Neuronal stem cell (in vitro differentiated cells): ENCODE results near the gene ATP5F1B.
A peak's percentile ranks its signal among the peaks of the same experiment; 100 is the strongest.

Experiments
- DNase-seq: peaks from one replicate; pipeline ENCODE4 v3.0.0-alpha.2; 2013; ENCODE audit warnings: low spot score
- H2AFZ ChIP-seq: one replicate; pipeline ENCODE4 v1.6.1; 2013; ENCODE audit warnings: mild to moderate bottlenecking, low read length, inconsistent platforms
- H2AK5ac ChIP-seq: 2 replicates; pipeline ENCODE4 v1.6.1; 2013; ENCODE audit warnings: low read depth, mild to moderate bottlenecking, inconsistent platforms, low read length, moderate library complexity, mixed read lengths
- H2BK120ac ChIP-seq: 2 replicates; pipeline ENCODE4 v1.6.1; 2013; ENCODE audit warnings: low read depth, mild to moderate bottlenecking, inconsistent platforms, low read length, moderate library complexity, mixed read lengths
- H2BK12ac ChIP-seq: one replicate; pipeline ENCODE4 v1.6.1; 2013; ENCODE audit warnings: low read length, inconsistent platforms
- H2BK15ac ChIP-seq: 2 replicates; pipeline ENCODE4 v1.6.1; 2013; ENCODE audit warnings: mild to moderate bottlenecking, low read length, inconsistent platforms, mixed read lengths
- H2BK5ac ChIP-seq: one replicate; pipeline ENCODE4 v1.6.1; 2013; ENCODE audit warnings: inconsistent platforms, mild to moderate bottlenecking, low read length, moderate library complexity
- H3K14ac ChIP-seq: one replicate; pipeline ENCODE4 v1.6.1; 2013; ENCODE audit warnings: low read length, inconsistent platforms
- H3K18ac ChIP-seq: 2 replicates; pipeline ENCODE4 v1.6.1; 2013; ENCODE audit warnings: low read length, inconsistent platforms
- H3K23ac ChIP-seq: 2 replicates; pipeline ENCODE4 v1.6.1; 2013; ENCODE audit warnings: low read depth, mild to moderate bottlenecking, mixed read lengths, low read length, inconsistent platforms; ENCODE audit not compliant: poor library complexity
- H3K27ac ChIP-seq: replicated peaks from 3 replicates; pipeline ENCODE4 v1.5.1; 2013; ENCODE audit warnings: low read length, inconsistent platforms
- H3K27me3 ChIP-seq, 3 experiments: 2 replicates each; pipeline ENCODE4 v1.6.1; 2013; ENCODE audit warnings: low read length in 3 of 3, mild to moderate bottlenecking in 2 of 3, inconsistent platforms in 1 of 3, low read depth in 1 of 3, mixed read lengths in 1 of 3, moderate library complexity in 1 of 3; ENCODE audit not compliant: control insufficient read depth in 3 of 3, insufficient read depth in 3 of 3
- H3K36me3 ChIP-seq, 2 donors: replicated peaks in 1 of 2; 2 replicates each; pipeline ENCODE4 v1.6.1; 2013; ENCODE audit warnings: low read length in 2 of 2; ENCODE audit not compliant: control insufficient read depth in 2 of 2, insufficient read depth in 2 of 2
- H3K4ac ChIP-seq: 2 replicates; pipeline ENCODE4 v1.6.1; 2013; ENCODE audit warnings: inconsistent platforms, mild to moderate bottlenecking, low read length, moderate library complexity
- H3K4me1 ChIP-seq, 2 donors: 1 replicate in 1 of 2; 2 replicates in 1 of 2; pipeline ENCODE4 v1.6.1; 2013; ENCODE audit warnings: low read length in 2 of 2, low read depth in 1 of 2; ENCODE audit not compliant: control insufficient read depth in 2 of 2, insufficient read depth in 1 of 2
- H3K4me2 ChIP-seq: one replicate; pipeline ENCODE4 v1.6.1; 2013; ENCODE audit warnings: mild to moderate bottlenecking, low read length, inconsistent platforms; ENCODE audit not compliant: insufficient read depth, poor library complexity, severe bottlenecking
- H3K4me3 ChIP-seq, 2 donors: 2 replicates each; pipeline ENCODE4 v1.5.1; 2013; ENCODE audit warnings: low read length in 2 of 2, mild to moderate bottlenecking in 2 of 2, inconsistent platforms in 1 of 2, moderate library complexity in 1 of 2
- H3K79me1 ChIP-seq: one replicate; pipeline ENCODE4 v1.6.1; 2013; ENCODE audit warnings: low read depth, mild to moderate bottlenecking, inconsistent platforms, low read length, moderate library complexity
- H3K9ac ChIP-seq: one replicate; pipeline ENCODE4 v1.6.1; 2013; ENCODE audit warnings: mild to moderate bottlenecking, low read depth, low read length, inconsistent platforms; ENCODE audit not compliant: poor library complexity
- H3K9me3 ChIP-seq, 2 donors: replicated peaks in 1 of 2; 2 replicates each; pipeline versions ENCODE3 to v1.6.1; 2013; ENCODE audit warnings: low read length in 2 of 2, mild to moderate bottlenecking in 2 of 2, inconsistent platforms in 1 of 2, low read depth in 1 of 2, mixed read lengths in 1 of 2, moderate library complexity in 1 of 2; ENCODE audit not compliant: control insufficient read depth in 2 of 2, insufficient read depth in 1 of 2
- H4K8ac ChIP-seq: one replicate; pipeline ENCODE4 v1.6.1; 2013; ENCODE audit warnings: low read depth, mild to moderate bottlenecking, inconsistent platforms, low read length, moderate library complexity
- H4K91ac ChIP-seq: one replicate; pipeline ENCODE4 v1.6.1; 2013; ENCODE audit warnings: low read length, low read depth, mild to moderate bottlenecking, inconsistent platforms; ENCODE audit not compliant: poor library complexity
- WGBS, 2 donors: extraction: QIAGEN DNeasy Blood & Tissue Kit; methylation state at CpG; one replicate each; pipeline ENCODE4 v1.1.7; 2013; ENCODE audit warnings: missing lambda C conversion rate in 2 of 2, mixed read lengths in 1 of 2; ENCODE audit not compliant: insufficient read length in 2 of 2, insufficient replicate concordance in 1 of 2; ENCODE audit errors: extremely low coverage in 2 of 2; 5-methylcytosine and 5-hydroxymethylcytosine counted together

ATP5F1B gene

GRCh38 chr12:56634837-56635791 is 10.7 kb downstream of the ATP5F1B start:
- peaks cover 19 to 29% of the 10 kb centered on the region in 2 donors for H3K36me3 ChIP-seq
- peaks cover 29 to 37% of the 10 kb centered on the region in 2 donors for H3K4me1 ChIP-seq
- H3K27ac ChIP-seq, result peak overlapping the region; percentile 57
- H3K4me3 ChIP-seq, result peak overlapping the region; percentile 67 to 84
- H3K4me2 ChIP-seq, result peak overlapping the region; percentile 85
- H2AFZ ChIP-seq, result peak overlapping the region; percentile 86
- H3K14ac ChIP-seq, result peak overlapping the region; percentile 28
- H3K27me3 ChIP-seq, result no peaks in the 10 kb centered on the region
- H3K4ac ChIP-seq, result no peak overlapping the region
- peak overlapping the region; percentile 53 for H2BK15ac ChIP-seq
- no peaks in the 10 kb centered on the region for H3K9me3 ChIP-seq
- peak overlapping the region; percentile 7 for H2BK12ac ChIP-seq
- DNase-seq, result no peak
- peak overlapping the region; percentile 17 for H4K91ac ChIP-seq
- H2BK120ac ChIP-seq, result peak overlapping the region; percentile 75
- peak overlapping the region; percentile 86 for H3K9ac ChIP-seq
- WGBS, 2 donors, result no CpG with 5 or more reads among the region's 47 CpGs
- H2AK5ac ChIP-seq, result peak overlapping the region; percentile 68
- peak overlapping the region; percentile 96 for H2BK5ac ChIP-seq
- H3K18ac ChIP-seq, result peak overlapping the region; percentile 84
- no peak overlapping the region for H4K8ac ChIP-seq
- H3K23ac ChIP-seq, result no peak overlapping the region
- H3K79me1 ChIP-seq, result peaks cover 5% of the 10 kb centered on the region

- Histone ChIP-seq H3K27ac (peak overlapping the region; percentile 57), H3K36me3 (peaks cover 14 to 21% of the 10 kb centered on the region in 2 donors), H3K9ac (peak overlapping the region; percentile 86), H2AFZ (peak overlapping the region; percentile 86), H3K9me3 (no peaks in the 10 kb centered on the region), H3K4ac (no peak overlapping the region), H3K4me1 (peaks cover 29 to 37% of the 10 kb centered on the region in 2 donors), H3K27me3 (no peaks in the 10 kb centered on the region), H2BK120ac (peak overlapping the region; percentile 75), H3K14ac (peak overlapping the region; percentile 28), H2BK5ac (peak overlapping the region; percentile 96), H3K4me2 (peak overlapping the region; percentile 85), H3K79me1 (peaks cover 8% of the 10 kb centered on the region), H2AK5ac (peak overlapping the region; percentile 34), H3K23ac (no peak overlapping the region), H4K8ac (no peak overlapping the region), H2BK12ac (no peak overlapping the region), H3K4me3 (peak overlapping the region; percentile 67 to 84), H4K91ac (no peak overlapping the region), H3K18ac (peak overlapping the region; percentile 84), H2BK15ac (no peak overlapping the region)
- no CpG with 5 or more reads among the region's 27 CpGs for WGBS, 2 donors
- no peak for DNase-seq
Observed at GRCh38 chr12:56634242-56634836, 11.4 kb downstream of the ATP5F1B start.

DNA sequence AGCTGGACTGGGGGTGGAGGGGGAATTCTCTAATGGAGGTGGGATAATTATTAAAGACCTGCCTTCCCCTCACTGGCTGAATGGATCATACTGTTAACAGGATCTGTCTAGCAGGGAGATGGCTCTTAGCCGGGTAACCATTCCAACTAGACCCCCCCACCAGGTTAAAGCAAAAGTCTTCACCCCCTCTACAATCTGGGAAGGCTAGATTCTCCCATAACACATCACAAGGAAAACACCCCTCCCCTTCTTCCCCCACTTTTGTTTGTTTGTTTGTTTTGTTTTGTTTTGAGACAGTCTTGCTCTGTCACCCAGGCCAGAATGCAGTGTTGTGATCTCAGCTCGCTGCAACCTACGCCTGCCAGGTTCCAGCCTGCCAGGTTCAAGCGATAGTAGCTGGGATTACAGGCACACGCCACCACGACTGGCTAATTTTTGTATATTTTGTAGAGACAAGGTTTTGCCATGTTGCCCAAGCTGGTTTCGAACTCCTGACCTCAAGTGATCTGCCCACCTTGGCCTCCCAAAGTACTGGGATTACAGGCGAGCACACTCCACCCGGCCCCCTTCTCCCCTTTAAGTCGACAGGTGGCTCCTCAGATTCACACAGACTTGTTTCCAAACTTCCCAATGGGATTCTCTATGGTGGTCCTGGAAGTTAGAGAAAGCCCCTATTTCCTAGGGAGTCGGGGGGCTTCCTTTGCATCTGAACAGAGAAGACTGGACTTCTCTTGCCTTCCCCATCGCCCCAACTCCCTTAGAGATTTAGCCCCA is 12.1 kb downstream of the ATP5F1B start:
- H3K23ac ChIP-seq, result no peak overlapping the region
- H2BK5ac ChIP-seq, result peak overlapping the region; percentile 49
- no peak overlapping the region for H3K9ac ChIP-seq
- peak overlapping the region; percentile 57 for H3K27ac ChIP-seq
- H3K4me1 ChIP-seq, result peaks cover 29 to 37% of the 10 kb centered on the region in 2 donors
- no peak overlapping the region for H4K91ac ChIP-seq
- H2AK5ac ChIP-seq, result no peak overlapping the region
- no peak overlapping the region for H3K14ac ChIP-seq
- peaks cover 8% of the 10 kb centered on the region for H3K79me1 ChIP-seq
- H2BK120ac ChIP-seq, result no peak overlapping the region
- H2BK12ac ChIP-seq, result no peak overlapping the region
- no CpG with 5 or more reads among the region's 12 CpGs for WGBS, 2 donors
- peak overlapping the region; percentile 86 for H2AFZ ChIP-seq
- no peak for DNase-seq
- no peak overlapping the region for H3K4ac ChIP-seq
- peaks cover 9 to 14% of the 10 kb centered on the region in 2 donors for H3K36me3 ChIP-seq
- peak overlapping the region; percentile 85 for H3K4me2 ChIP-seq
- H3K9me3 ChIP-seq, result no peaks in the 10 kb centered on the region
- no peaks in the 10 kb centered on the region for H3K27me3 ChIP-seq
- H3K4me3 ChIP-seq, result peak overlapping the region; percentile 67 to 84
- no peak overlapping the region for H4K8ac ChIP-seq
- H2BK15ac ChIP-seq, result peak overlapping the region; percentile 77
- peak overlapping the region; percentile 84 for H3K18ac ChIP-seq
